H1 (cell line): ENCODE measurements around the gene OLFM1. TPM values are rescaled to one million over a fixed set of nuclear protein-coding genes. Genes with fewer than 3 reads are reported as not detected.

ENCODE experiments used
- ASH2L ChIP-seq: fragments of 200-600, 300-600 bp; sonication (generic); IDR thresholded peaks from one replicate; pipeline ENCODE4 v1.7.1; 2017; ENCODE audit warnings: low read length
- BRCA1 ChIP-seq: IDR thresholded peaks from 2 replicates; pipeline ENCODE4 v1.6.1; 2012; ENCODE audit warnings: low read depth, low read length, improper control_type of control experiment
- CTBP2 ChIP-seq: IDR thresholded peaks from 2 replicates; pipeline ENCODE4 v1.7.0; 2011; ENCODE audit warnings: borderline replicate concordance, mild to moderate bottlenecking, moderate library complexity, mixed read lengths, low read length; ENCODE audit not compliant: insufficient read depth, insufficient read length
- EGR1 ChIP-seq: IDR thresholded peaks from 2 replicates; pipeline ENCODE4 v1.6.1; 2011; ENCODE audit warnings: low read depth, low read length, borderline replicate concordance
- KDM1A ChIP-seq: fragments of 200-600, 300-600 bp; sonication (generic); IDR thresholded peaks from 2 replicates; pipeline ENCODE4 v1.7.1; 2016; ENCODE audit warnings: mild to moderate bottlenecking, low read length, borderline replicate concordance
- MAFK ChIP-seq: IDR thresholded peaks from 2 replicates; pipeline ENCODE4 v1.6.1; 2012; ENCODE audit warnings: low read depth, mild to moderate bottlenecking, improper control_type of control experiment, low read length
- NANOG ChIP-seq: IDR thresholded peaks from 2 replicates; pipeline ENCODE4 v1.6.1; 2011; ENCODE audit warnings: low read length, low read depth, mild to moderate bottlenecking, inconsistent platforms; ENCODE audit not compliant: insufficient read depth, poor library complexity, severe bottlenecking
- RAD21 ChIP-seq, 2 experiments: IDR thresholded peaks in 1 of 2; conservative IDR thresholded peaks in 1 of 2; 2 replicates each; pipeline ENCODE4 v1.6.1; 2011; ENCODE audit warnings: low read depth in 2 of 2, low read length in 2 of 2, improper control_type of control experiment in 1 of 2, inconsistent platforms in 1 of 2, mild to moderate bottlenecking in 1 of 2, moderate library complexity in 1 of 2
- RBBP5 ChIP-seq: IDR thresholded peaks from 2 replicates; pipeline ENCODE4 v1.7.1; 2012; ENCODE audit warnings: low read depth, mild to moderate bottlenecking, inconsistent platforms, low read length, moderate library complexity, borderline replicate concordance
- SIX5 ChIP-seq: IDR thresholded peaks from 2 replicates; pipeline ENCODE4 v1.6.1; 2011; ENCODE audit warnings: mild to moderate bottlenecking, low read depth, low read length
- TAF7 ChIP-seq: optimal IDR thresholded peaks from 2 replicates; pipeline ENCODE3; 2011; ENCODE audit warnings: low read depth, mild to moderate bottlenecking, inconsistent platforms, low read length, moderate library complexity, borderline replicate concordance
- YY1 ChIP-seq: IDR thresholded peaks from 2 replicates; pipeline ENCODE4 v1.6.1; 2011; ENCODE audit warnings: low read depth, mild to moderate bottlenecking, low read length
- polyA plus RNA-seq, 7 experiments: library from polyadenylated mRNA; depleted of rRNA in 3 of 7; stranded (reverse) in 5 of 7; unstranded in 2 of 7; fragments of >200 nt in 5 of 7; fragments of 200-250 nt in 2 of 7; gene quantifications; 1 replicate in 5 of 7; 2 replicates in 1 of 7; 4 replicates in 1 of 7; pipeline versions ENCODE4 v1.2.1 to v1.2.3, GENCODE V29; 2011 to 2013; ENCODE audit warnings: missing spikeins in 2 of 7, mixed read lengths in 2 of 7
- total RNA-seq: library from RNA; stranded (reverse); fragmentation: NEBNext Ultra II Directional; extraction: Animal tissue kit (Norgen Biotek cat#: 25700); gene quantifications from 2 replicates; pipeline ENCODE4 v1.2.1, GENCODE V29; 2021

OLFM1 gene
- total and polyA plus RNA-seq, 2 of the 8 experiments (the other 6 are each of a cell fraction or from before 2014, with no cell fraction given), result 53.0 to 53.4 TPM

- TF ChIP-seq CTBP2 (no peak), NANOG (no peak), MAFK (peak; percentile 39; the same call in 1 of the 2 replicates), EGR1 (peak; percentile 79; the same call in 1 of the 2 replicates), BRCA1 (no peak), ASH2L (peak; percentile 47), SIX5 (no peak), RAD21 (IDR thresholded peaks at IDR 0.05 in 1 of 2, conservative IDR thresholded peaks at IDR 0.05 in 1 of 2; ENCODE audit: low read depth in 2 of 2, low read length in 2 of 2) (peak; percentile 17 to 44; a peak in 3 of 4 replicates), TAF7 (no peak), RBBP5 (no peak), KDM1A (peak; percentile 71; the same call in 1 of the 2 replicates), YY1 (no peak)
These were observed 69.3 kb downstream of the OLFM1 start (continued) for GRCh38 chr9:135156525-135157510.
